HG03039 (cell line): ENCODE data around the gene FAF1.
"Not testable (repeated sequence)": the region's sequence is repeated elsewhere in the genome, so short reads cannot be mapped to it uniquely, and the experiment has no call there.

Source experiments
- ATAC-seq: cut with Tn5 transposase; IDR thresholded peaks from one replicate; pipeline ENCODE4 v1.9.1; 2021; ENCODE audit warnings: mild to moderate bottlenecking, moderate library complexity; ENCODE audit not compliant: unreplicated experiment

Gene FAF1

GRCh38 chr1:50787266-50787665 lies 172.8 kb downstream of the FAF1 start:
- no peak for ATAC-seq

GRCh38 chr1:50783286-50783685 lies 176.8 kb downstream of the FAF1 start:
- ATAC-seq = no peak

- ATAC-seq = no peak
Observed at GRCh38 chr1:50780797-50781196, 179.3 kb downstream of the FAF1 start.

DNA sequence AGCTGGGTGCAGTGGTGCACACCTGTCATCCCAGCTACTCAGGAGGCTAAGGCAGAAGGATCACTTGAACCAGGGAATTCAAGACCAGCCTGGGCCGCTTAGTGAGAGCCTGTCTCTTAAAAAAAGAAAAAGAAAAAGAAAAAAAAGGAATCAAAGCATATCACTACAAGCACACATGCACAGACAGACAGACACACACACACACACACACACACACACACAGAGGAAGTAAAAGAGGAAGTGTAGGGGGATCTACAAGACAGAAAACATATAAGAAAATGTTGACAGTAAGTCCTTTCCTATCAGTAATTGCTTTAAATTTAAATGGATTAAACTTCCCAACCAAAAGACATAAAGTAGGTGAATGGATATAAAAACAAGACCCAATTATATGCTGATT lies 180.3 kb downstream of the FAF1 start:
- no peak for ATAC-seq

DNA sequence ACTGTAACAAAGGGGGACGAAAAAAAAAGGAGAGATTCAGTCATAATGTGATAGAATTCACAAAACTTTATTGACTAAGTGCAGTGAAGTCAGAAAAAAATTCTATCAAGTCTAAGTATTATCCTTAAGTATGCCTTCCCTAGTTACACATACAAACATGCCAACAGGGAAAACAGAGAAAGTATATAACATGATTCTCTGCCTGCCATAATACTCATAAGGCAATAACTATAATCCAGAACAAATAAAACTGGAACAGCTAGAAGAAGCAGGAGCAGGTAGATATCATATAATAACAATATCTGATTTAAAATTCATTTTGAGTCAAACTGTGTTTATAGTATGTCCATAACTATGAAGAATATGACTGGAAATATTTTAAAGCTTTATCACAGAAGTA lies 184.3 kb downstream of the FAF1 start:
- ATAC-seq = no peak

DNA sequence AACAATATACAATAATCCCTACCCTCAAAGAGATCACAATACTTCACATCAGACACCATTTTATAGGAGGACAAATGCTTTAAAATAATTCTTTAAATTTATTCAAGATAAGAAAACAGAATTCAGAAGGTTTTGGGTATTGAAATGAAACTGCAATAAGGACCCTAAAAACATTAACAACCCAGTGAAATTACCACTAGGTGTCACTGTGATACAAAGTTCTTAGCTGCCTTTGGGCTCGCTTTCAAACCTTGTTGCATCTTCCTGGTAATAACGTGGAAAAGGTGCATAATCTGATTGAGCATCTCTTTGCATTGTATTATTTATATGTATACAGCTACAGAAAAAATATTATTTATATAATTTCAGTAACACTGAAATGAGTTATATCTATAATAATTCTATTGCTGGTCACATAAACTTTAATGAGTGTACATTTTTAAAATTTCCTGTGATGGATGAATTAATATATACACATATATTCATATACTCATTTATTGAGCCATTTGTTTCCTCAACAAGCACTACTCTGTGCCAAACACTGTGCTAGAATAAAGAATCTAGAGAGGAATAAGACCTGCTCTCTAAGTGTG lies 185.2 kb downstream of the FAF1 start:
- ATAC-seq = no peak

DNA sequence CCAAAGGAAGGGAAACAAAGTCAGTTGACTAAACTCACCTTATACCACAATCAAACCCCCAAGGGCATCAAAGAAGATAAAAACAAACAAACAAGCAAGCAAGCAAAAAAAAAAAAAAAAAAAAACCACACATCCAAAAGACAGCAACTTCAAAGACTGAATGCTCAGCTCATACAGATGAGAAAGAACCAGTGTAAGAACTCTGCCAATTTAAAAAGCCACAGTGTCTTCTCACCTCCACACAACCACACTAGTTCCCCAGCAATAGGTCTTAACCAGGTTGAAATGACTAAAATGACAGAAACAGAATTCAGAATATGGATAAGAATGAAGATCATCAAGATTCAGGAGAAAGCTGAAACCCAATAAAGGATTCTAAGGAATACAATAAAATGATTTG lies 193.4 kb downstream of the FAF1 start:
- no peak for ATAC-seq

DNA sequence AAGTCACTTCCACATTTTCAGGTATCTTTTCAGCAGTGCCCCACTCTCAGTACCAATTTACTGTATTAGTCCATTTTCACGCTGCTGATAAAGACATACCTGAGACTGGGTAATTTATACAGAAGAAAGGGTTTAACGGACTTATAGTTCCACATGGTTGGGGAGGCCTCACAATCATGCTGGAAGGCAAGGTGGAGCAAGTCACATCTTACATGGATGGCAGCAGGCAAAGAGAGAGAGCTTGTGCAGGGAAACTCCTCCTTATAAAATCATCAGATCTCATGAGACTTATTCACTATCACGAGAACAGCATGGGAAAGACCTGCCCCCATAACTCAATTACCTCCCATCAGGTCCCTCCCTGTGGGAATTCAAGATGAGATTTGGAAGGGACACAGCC lies 203.5 kb downstream of the FAF1 start:
- not testable (repeated sequence) for ATAC-seq

- not testable (repeated sequence) for ATAC-seq
Observed at GRCh38 chr1:50754764-50755163, 205.3 kb downstream of the FAF1 start.

DNA sequence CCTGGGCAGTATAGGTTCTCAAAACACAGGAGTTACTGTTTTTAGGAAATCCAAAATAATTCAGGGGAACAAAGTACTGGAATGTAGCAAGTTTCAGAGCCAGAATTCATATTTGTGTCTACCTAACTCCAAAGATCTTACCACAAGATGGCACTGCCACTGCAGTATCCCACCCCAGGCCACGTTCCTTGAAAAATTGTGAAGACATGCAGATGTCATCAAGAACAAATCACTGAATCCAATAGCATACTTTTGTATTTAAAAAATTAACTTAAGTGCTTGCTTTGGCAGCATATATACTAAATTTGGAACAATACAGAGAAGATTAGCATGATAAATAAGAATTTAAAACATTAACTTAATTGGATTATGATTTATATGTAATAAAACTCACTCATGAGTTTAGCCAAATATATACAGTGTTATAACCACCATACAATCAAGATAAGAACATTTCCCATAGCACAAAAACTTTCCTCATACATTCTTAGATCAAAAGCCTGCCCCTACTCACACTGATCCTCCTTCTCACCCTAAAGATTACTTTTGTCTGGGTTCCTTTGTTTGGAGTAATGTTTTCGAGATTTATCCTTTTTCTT lies 209.9 kb downstream of the FAF1 start:
- no peak for ATAC-seq

- ATAC-seq = no peak
Observed at GRCh38 chr1:50747394-50747793, 212.7 kb downstream of the FAF1 start.

DNA sequence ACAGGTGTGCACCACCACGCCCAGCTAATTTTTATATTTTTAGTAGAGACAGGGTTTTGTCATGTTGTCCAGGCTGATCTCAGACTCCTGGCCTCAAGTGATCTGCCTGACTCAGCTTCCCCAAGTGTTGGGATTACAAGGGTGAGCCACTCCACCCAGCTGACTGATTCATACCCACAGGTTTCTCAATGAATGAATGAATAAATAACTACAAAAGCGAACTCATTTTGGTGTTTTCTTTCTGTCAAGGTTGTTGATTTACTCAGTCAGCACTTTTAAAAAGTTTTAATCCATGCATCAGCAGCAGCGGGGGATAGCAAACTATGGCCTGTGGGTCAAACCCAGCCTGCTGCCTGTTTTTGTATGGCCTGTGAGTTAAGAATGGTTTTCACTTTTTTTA lies 217.5 kb downstream of the FAF1 start:
- ATAC-seq = no peak

GRCh38 chr1:50739125-50739524 lies 220.9 kb downstream of the FAF1 start:
- ATAC-seq = no peak

DNA sequence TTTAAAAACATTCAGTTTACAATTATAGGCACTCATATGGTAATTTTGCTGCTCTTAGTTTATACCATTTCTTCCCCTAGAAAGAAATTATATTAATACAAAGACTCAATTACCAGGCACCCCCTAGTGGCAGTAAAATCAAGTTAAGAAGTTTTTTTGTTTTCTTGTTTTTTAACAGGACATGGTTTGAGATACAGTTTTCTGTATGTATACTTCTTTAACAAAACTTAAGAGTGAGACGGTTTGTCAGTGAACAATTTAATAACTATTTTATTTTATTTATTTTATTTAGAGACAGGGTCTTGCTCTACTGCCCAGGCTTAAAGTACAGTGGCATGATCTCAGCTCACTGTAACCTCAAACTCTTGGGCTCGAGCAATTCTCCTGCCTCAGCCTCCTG lies 224.6 kb downstream of the FAF1 start:
- no peak for ATAC-seq

- ATAC-seq = not testable (repeated sequence)
Observed at GRCh38 chr1:50727578-50727977, 232.5 kb downstream of the FAF1 start.

GRCh38 chr1:50724626-50725286 lies 235.3 kb downstream of the FAF1 start:
- peak; percentile 56 for ATAC-seq

GRCh38 chr1:50720457-50721053 lies 239.5 kb downstream of the FAF1 start:
- ATAC-seq = no peak

- no peak for ATAC-seq
Observed at GRCh38 chr1:50719126-50719525, 240.9 kb downstream of the FAF1 start.

DNA sequence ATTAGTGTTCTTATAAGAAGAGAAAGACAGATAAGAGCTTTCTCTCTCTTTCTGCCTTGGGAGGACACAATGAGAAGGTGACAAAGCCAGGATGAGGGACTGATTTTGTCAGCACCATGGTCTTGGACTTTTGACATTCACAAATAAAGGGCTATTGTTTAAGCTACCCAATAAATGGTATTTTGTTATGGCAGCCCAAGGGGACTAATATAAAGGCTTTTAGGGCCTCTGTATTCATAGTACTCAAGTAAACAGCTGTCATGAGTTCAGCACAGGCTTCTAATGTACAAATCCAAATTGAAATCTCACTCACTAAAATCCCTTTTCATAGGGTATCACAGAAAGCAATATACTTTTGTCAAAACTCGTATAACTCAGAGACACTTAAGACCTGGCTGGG lies 242.7 kb downstream of the FAF1 start:
- no peak for ATAC-seq

GRCh38 chr1:50716455-50716854 lies 243.6 kb downstream of the FAF1 start:
- ATAC-seq = not testable (repeated sequence)

DNA sequence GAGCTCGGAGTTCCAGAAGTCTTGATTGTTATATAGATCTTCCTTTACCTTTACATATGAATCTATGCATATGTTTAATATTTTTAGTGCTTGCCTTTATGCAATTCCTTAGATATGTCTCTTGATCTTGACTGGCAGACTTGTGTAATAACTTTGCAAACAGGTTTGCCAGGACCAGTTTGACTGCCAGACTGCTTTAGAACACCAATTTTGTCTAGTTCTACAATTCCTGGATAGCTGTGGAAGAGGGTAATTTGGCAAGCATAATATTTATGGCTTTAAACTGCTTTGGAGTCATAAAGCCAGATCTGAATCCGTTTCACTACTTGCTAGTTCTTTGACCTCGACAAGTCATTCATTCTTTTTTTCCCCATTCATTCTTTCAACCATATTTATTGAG lies 250.0 kb downstream of the FAF1 start:
- ATAC-seq = no peak

DNA sequence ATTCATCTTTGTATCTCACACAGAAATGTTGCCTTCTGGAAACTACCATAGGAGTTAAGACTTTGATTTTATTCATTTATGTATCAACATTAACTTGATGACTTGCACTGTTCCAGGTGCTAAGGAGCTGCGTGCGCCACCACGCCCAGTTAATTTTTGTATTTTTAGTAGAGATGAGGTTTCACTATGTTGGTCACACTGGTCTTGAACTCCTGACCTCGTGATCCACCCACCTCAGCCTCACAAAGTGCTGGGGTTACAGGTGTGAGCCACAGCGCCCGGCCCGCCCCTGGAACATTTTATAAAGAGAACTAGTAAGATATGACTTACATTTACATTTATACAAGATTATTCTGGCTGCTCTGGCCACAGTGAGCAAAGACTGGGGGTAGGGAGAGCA lies 252.2 kb downstream of the FAF1 start:
- ATAC-seq = no peak
